GM12878 (cell line): ENCODE measurements around the gene OTUD5. TPM values are rescaled to one million over a fixed set of nuclear protein-coding genes. Genes with fewer than 3 reads are reported as not detected.
A peak's percentile ranks its signal among the peaks of the same experiment; 100 is the strongest.

Experiments used
- EP300 ChIP-seq, 2 experiments: fragments of 150-350 bp in 1 of 2; IDR thresholded peaks; 2 replicates each; pipeline ENCODE4 v1.6.1; 2011 to 2012; ENCODE audit warnings: low read depth in 2 of 2, low read length in 2 of 2, borderline replicate concordance in 1 of 2, improper control_type of control experiment in 1 of 2, inconsistent platforms in 1 of 2; ENCODE audit not compliant: control insufficient read depth in 1 of 2
- NBN ChIP-seq: fragments of 450-650 bp; IDR thresholded peaks from 2 replicates; pipeline ENCODE4 v1.6.1; 2016
- POLR2AphosphoS2 ChIP-seq: IDR thresholded peaks from 2 replicates; pipeline ENCODE4 v1.6.1; 2011; ENCODE audit warnings: low read depth, mild to moderate bottlenecking, low read length, improper control_type of control experiment, moderate library complexity
- polyA plus RNA-seq, 11 experiments: library from polyadenylated mRNA; depleted of rRNA in 4 of 11; unstranded in 6 of 11; stranded (reverse) in 5 of 11; fragments of >200 nt; fragmentation: Nextera tagmentation in 4 of 11; fragmentation: Illumina TruSeq in 1 of 11; extraction: Ambion mirVana in 4 of 11; extraction: Trizol in 1 of 11; gene quantifications; 1 replicate in 1 of 11; 2 replicates in 10 of 11; pipeline versions ENCODE4 v1.2.1 to v1.2.3, GENCODE V29; 2011 to 2016; ENCODE audit warnings: inconsistent platforms in 2 of 11, missing spikeins in 2 of 11, low read depth in 1 of 11
- total RNA-seq, 4 experiments: library from RNA; depleted of rRNA in 3 of 4; stranded (reverse); fragments of >200 nt in 3 of 4; fragmentation: Illumina TruSeq in 1 of 4; extraction: Trizol in 1 of 4; gene quantifications; 2 replicates each; pipeline versions ENCODE4 v1.2.1 to v1.2.3, GENCODE V29; 2013 to 2021
- TF ChIP-seq, protein P1 (sequence below): fragments of 450-650 bp; IDR thresholded peaks from 2 replicates; pipeline ENCODE4 v1.6.1; 2017; ENCODE audit warnings: mild to moderate bottlenecking, moderate library complexity
- TF ChIP-seq, protein P2 (sequence below): IDR thresholded peaks from 2 replicates; pipeline ENCODE4 v1.6.1; 2012; ENCODE audit warnings: low read depth, low read length, improper control_type of control experiment
- TF ChIP-seq, protein P3 (sequence below), 3 experiments: IDR thresholded peaks in 2 of 3; conservative IDR thresholded peaks in 1 of 3; 2 replicates each; pipeline ENCODE4 v1.5.1; 2011; ENCODE audit warnings: low read depth in 3 of 3, low read length in 3 of 3, mild to moderate bottlenecking in 3 of 3, control low read depth in 2 of 3, moderate library complexity in 2 of 3, inconsistent platforms in 1 of 3, mixed read lengths in 1 of 3; ENCODE audit not compliant: control insufficient read depth in 2 of 3, insufficient read depth in 1 of 3; ENCODE audit errors: extremely low read depth in 1 of 3
- TF ChIP-seq, protein P4 (sequence below): fragments of 450-650 bp; IDR thresholded peaks from 2 replicates; pipeline ENCODE4 v1.6.1; 2017; ENCODE audit warnings: mild to moderate bottlenecking, moderate library complexity
- TF ChIP-seq, protein P5 (sequence below): IDR thresholded peaks from 2 replicates; pipeline ENCODE4 v1.6.1; 2011; ENCODE audit warnings: borderline replicate concordance, low read depth, mild to moderate bottlenecking, moderate library complexity, mixed read lengths, low read length; ENCODE audit not compliant: insufficient read depth; ENCODE audit errors: extremely low read length
- TF ChIP-seq, protein P6 (sequence below): IDR thresholded peaks from 2 replicates; pipeline ENCODE4 v1.6.1; 2012; ENCODE audit warnings: low read depth, low read length, improper control_type of control experiment
- TF ChIP-seq, protein P7 (sequence below): IDR thresholded peaks from 2 replicates; pipeline ENCODE4 v1.6.1; 2011; ENCODE audit warnings: mild to moderate bottlenecking, low read depth, low read length, moderate library complexity; ENCODE audit not compliant: insufficient replicate concordance

OTUD5 gene
- total and polyA plus RNA-seq, 10 of the 15 experiments (the other 5 are each of a cell fraction or from before 2014, with no cell fraction given): 2.0 to 50.3 (median 22.7) TPM

DNA sequence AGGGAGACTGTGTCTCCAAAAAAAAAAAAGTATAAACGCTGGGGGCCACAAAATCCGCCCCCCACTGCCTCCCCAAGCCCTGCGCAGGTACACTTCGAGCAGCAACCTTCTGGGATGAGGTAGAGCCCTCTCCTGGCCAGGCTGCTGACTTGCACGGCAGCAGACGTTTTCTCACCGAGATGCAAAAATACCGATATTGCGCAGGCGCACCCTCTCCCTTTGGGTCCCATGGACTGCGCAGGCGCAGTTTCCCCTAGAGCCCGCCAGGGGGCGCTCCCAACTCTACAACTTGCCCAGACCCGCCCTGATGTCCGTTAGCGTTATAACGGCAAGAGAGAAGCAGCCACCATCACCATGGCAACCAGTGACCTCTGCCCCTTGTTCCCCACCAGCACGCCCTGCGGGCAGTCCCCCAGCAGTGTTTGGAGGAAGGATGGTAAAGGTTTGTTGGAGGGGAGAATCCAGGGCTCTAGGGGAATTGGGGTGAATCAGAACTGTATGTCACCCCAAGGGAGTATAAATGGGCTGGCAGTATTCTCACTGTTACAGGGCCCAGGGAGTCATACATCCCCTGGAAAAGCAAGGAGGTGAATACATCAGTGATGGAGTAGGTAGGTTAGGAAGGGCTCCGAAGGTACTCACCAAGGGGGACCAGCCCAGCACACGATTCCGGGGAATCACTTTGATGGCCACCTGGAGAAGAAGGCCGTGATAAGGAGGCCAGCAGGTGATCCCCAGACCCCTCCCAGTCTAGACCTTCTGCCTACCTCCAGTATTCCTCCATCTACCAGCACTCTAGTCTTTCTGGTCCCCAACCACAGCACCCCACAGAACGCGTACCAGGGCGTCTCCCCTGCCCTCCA, 40.0 kb downstream of the OTUD5 start (continued):
- TF ChIP-seq, protein P1, sequence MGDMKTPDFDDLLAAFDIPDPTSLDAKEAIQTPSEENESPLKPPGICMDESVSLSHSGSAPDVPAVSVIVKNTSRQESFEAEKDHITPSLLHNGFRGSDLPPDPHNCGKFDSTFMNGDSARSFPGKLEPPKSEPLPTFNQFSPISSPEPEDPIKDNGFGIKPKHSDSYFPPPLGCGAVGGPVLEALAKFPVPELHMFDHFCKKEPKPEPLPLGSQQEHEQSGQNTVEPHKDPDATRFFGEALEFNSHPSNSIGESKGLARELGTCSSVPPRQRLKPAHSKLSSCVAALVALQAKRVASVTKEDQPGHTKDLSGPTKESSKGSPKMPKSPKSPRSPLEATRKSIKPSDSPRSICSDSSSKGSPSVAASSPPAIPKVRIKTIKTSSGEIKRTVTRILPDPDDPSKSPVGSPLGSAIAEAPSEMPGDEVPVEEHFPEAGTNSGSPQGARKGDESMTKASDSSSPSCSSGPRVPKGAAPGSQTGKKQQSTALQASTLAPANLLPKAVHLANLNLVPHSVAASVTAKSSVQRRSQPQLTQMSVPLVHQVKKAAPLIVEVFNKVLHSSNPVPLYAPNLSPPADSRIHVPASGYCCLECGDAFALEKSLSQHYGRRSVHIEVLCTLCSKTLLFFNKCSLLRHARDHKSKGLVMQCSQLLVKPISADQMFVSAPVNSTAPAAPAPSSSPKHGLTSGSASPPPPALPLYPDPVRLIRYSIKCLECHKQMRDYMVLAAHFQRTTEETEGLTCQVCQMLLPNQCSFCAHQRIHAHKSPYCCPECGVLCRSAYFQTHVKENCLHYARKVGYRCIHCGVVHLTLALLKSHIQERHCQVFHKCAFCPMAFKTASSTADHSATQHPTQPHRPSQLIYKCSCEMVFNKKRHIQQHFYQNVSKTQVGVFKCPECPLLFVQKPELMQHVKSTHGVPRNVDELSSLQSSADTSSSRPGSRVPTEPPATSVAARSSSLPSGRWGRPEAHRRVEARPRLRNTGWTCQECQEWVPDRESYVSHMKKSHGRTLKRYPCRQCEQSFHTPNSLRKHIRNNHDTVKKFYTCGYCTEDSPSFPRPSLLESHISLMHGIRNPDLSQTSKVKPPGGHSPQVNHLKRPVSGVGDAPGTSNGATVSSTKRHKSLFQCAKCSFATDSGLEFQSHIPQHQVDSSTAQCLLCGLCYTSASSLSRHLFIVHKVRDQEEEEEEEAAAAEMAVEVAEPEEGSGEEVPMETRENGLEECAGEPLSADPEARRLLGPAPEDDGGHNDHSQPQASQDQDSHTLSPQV: 0 out of 2 replicates have a peak, but pooled peaks have one; percentile 39
- TF ChIP-seq EP300 (IDR thresholded peaks at IDR 0.05; ENCODE audit: borderline replicate concordance in 1 of 2, control insufficient read depth in 1 of 2, low read depth in 2 of 2, low read length in 2 of 2) (peak in 1 of 2 experiments; percentile 67; a peak in 2 of 4 replicates), POLR2AphosphoS2 (peak; percentile 90), NBN (peak; percentile 19; the same call in 1 of the 2 replicates)
- TF ChIP-seq, protein P2, sequence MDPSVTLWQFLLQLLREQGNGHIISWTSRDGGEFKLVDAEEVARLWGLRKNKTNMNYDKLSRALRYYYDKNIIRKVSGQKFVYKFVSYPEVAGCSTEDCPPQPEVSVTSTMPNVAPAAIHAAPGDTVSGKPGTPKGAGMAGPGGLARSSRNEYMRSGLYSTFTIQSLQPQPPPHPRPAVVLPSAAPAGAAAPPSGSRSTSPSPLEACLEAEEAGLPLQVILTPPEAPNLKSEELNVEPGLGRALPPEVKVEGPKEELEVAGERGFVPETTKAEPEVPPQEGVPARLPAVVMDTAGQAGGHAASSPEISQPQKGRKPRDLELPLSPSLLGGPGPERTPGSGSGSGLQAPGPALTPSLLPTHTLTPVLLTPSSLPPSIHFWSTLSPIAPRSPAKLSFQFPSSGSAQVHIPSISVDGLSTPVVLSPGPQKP: no peak
- TF ChIP-seq, protein P3, sequence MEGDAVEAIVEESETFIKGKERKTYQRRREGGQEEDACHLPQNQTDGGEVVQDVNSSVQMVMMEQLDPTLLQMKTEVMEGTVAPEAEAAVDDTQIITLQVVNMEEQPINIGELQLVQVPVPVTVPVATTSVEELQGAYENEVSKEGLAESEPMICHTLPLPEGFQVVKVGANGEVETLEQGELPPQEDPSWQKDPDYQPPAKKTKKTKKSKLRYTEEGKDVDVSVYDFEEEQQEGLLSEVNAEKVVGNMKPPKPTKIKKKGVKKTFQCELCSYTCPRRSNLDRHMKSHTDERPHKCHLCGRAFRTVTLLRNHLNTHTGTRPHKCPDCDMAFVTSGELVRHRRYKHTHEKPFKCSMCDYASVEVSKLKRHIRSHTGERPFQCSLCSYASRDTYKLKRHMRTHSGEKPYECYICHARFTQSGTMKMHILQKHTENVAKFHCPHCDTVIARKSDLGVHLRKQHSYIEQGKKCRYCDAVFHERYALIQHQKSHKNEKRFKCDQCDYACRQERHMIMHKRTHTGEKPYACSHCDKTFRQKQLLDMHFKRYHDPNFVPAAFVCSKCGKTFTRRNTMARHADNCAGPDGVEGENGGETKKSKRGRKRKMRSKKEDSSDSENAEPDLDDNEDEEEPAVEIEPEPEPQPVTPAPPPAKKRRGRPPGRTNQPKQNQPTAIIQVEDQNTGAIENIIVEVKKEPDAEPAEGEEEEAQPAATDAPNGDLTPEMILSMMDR (IDR thresholded peaks at IDR 0.05 in 2 of 3, conservative IDR thresholded peaks at IDR 0.05 in 1 of 3; ENCODE audit: control insufficient read depth in 2 of 3, extremely low read depth in 1 of 3, insufficient read depth in 1 of 3, low read depth in 3 of 3, low read length in 3 of 3): peak; percentile 86 to 97 (median 91)
- TF ChIP-seq, protein P4, sequence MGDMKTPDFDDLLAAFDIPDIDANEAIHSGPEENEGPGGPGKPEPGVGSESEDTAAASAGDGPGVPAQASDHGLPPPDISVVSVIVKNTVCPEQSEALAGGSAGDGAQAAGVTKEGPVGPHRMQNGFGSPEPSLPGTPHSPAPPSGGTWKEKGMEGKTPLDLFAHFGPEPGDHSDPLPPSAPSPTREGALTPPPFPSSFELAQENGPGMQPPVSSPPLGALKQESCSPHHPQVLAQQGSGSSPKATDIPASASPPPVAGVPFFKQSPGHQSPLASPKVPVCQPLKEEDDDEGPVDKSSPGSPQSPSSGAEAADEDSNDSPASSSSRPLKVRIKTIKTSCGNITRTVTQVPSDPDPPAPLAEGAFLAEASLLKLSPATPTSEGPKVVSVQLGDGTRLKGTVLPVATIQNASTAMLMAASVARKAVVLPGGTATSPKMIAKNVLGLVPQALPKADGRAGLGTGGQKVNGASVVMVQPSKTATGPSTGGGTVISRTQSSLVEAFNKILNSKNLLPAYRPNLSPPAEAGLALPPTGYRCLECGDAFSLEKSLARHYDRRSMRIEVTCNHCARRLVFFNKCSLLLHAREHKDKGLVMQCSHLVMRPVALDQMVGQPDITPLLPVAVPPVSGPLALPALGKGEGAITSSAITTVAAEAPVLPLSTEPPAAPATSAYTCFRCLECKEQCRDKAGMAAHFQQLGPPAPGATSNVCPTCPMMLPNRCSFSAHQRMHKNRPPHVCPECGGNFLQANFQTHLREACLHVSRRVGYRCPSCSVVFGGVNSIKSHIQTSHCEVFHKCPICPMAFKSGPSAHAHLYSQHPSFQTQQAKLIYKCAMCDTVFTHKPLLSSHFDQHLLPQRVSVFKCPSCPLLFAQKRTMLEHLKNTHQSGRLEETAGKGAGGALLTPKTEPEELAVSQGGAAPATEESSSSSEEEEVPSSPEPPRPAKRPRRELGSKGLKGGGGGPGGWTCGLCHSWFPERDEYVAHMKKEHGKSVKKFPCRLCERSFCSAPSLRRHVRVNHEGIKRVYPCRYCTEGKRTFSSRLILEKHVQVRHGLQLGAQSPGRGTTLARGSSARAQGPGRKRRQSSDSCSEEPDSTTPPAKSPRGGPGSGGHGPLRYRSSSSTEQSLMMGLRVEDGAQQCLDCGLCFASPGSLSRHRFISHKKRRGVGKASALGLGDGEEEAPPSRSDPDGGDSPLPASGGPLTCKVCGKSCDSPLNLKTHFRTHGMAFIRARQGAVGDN: peak; percentile 73; the same call in 1 of the 2 replicates
- TF ChIP-seq, protein P5, sequence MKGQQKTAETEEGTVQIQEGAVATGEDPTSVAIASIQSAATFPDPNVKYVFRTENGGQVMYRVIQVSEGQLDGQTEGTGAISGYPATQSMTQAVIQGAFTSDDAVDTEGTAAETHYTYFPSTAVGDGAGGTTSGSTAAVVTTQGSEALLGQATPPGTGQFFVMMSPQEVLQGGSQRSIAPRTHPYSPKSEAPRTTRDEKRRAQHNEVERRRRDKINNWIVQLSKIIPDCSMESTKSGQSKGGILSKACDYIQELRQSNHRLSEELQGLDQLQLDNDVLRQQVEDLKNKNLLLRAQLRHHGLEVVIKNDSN: no peak
- TF ChIP-seq, protein P6, sequence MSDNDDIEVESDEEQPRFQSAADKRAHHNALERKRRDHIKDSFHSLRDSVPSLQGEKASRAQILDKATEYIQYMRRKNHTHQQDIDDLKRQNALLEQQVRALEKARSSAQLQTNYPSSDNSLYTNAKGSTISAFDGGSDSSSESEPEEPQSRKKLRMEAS: 0 out of 2 replicates have a peak, but pooled peaks have one; percentile 40
- TF ChIP-seq, protein P7, sequence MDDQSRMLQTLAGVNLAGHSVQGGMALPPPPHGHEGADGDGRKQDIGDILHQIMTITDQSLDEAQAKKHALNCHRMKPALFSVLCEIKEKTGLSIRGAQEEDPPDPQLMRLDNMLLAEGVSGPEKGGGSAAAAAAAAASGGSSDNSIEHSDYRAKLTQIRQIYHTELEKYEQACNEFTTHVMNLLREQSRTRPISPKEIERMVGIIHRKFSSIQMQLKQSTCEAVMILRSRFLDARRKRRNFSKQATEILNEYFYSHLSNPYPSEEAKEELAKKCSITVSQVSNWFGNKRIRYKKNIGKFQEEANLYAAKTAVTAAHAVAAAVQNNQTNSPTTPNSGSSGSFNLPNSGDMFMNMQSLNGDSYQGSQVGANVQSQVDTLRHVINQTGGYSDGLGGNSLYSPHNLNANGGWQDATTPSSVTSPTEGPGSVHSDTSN: peak; percentile 37
